Activated CD8-positive, alpha-beta memory T cell treated with anti-CD3 and anti-CD28 coated beads, Interleukin-2, amount 50 U/mL, for 1 hour (primary cell): ENCODE results near the gene ALG9.

Source experiments
- DNase-seq: peaks from one replicate; pipeline ENCODE4 v3.0.0-alpha.2; 2020; ENCODE audit errors: extremely low read depth

Gene ALG9

GRCh38 chr11:111835665-111836064 lies 35.7 kb downstream of the ALG9 start:
- DNase-seq = no peak

- DNase-seq = no peak
These were observed 36.8 kb downstream of the ALG9 start for GRCh38 chr11:111834432-111835163.

- no peak for DNase-seq
These were observed 37.9 kb downstream of the ALG9 start for GRCh38 chr11:111833524-111833923.

GRCh38 chr11:111829185-111829968 lies 42.0 kb downstream of the ALG9 start:
- DNase-seq = no peak

- DNase-seq = no peak
These were observed 44.9 kb downstream of the ALG9 start for GRCh38 chr11:111826322-111826950.

GRCh38 chr11:111823629-111824028 lies 47.8 kb downstream of the ALG9 start:
- DNase-seq = no peak

- DNase-seq = no peak
These were observed 48.2 kb downstream of the ALG9 start for GRCh38 chr11:111823131-111823530.

GRCh38 chr11:111819829-111820237 lies 51.5 kb downstream of the ALG9 start:
- no peak for DNase-seq

GRCh38 chr11:111819161-111819828 lies 52.1 kb downstream of the ALG9 start:
- no peak for DNase-seq

- no peak for DNase-seq
These were observed 55.9 kb downstream of the ALG9 start for GRCh38 chr11:111815489-111815888.

GRCh38 chr11:111814557-111815320 lies 56.6 kb downstream of the ALG9 start:
- no peak for DNase-seq

GRCh38 chr11:111814106-111814505 lies 57.3 kb downstream of the ALG9 start:
- no peak for DNase-seq

- no peak for DNase-seq
These were observed 59.2 kb downstream of the ALG9 start for GRCh38 chr11:111812211-111812610.

GRCh38 chr11:111811445-111811844 lies 59.9 kb downstream of the ALG9 start:
- no peak for DNase-seq

- no peak for DNase-seq
These were observed 62.5 kb downstream of the ALG9 start for GRCh38 chr11:111808834-111809233.

GRCh38 chr11:111808063-111808588 lies 63.3 kb downstream of the ALG9 start:
- DNase-seq = no peak

GRCh38 chr11:111807076-111807475 lies 64.3 kb downstream of the ALG9 start:
- no peak for DNase-seq

- no peak for DNase-seq
These were observed 70.2 kb downstream of the ALG9 start for GRCh38 chr11:111801135-111801534.

- DNase-seq = no peak
These were observed 73.1 kb downstream of the ALG9 start for GRCh38 chr11:111798279-111798678.

GRCh38 chr11:111797145-111797581 lies 74.2 kb downstream of the ALG9 start:
- DNase-seq = no peak

GRCh38 chr11:111796696-111797095 lies 74.7 kb downstream of the ALG9 start:
- no peak for DNase-seq
